Activated naive CD8-positive, alpha-beta T cell treated with anti-CD3 and anti-CD28 coated beads, Interleukin-2, amount 10 ng/mL, durations not matched to agents 7 days and 5 days (primary cell): ENCODE measurements around the gene SYS1. TPM values are rescaled to one million over a fixed set of nuclear protein-coding genes. Genes with fewer than 3 reads are reported as not detected.
A peak's percentile ranks its signal among the peaks of the same experiment; 100 is the strongest.

Experiments used
- ATAC-seq: fragments of 150-1000 bp; cut with Tn5 transposase; one replicate; pipeline ENCODE4 v1.10.0; 2021; ENCODE audit warnings: low read depth, moderate library complexity
- POLR2A ChIA-PET: fragments of 350-600 bp; sonication (Branson Sonifier 250); formaldehyde crosslinking; loops from one replicate; lab custom pipeline; 2021; ENCODE audit warnings: antibody characterized with exemption; lab: Charles Lee
- DNase-seq: peaks from one replicate; pipeline ENCODE4 v3.0.0; 2021
- H3K27ac Mint-ChIP-seq: one replicate; pipeline ENCODE4 v1.8.0; 2022; ENCODE audit warnings: mild to moderate bottlenecking, mixed read lengths
- H3K27me3 Mint-ChIP-seq: one replicate; pipeline ENCODE4 v1.8.0; 2022; ENCODE audit warnings: mild to moderate bottlenecking, moderate library complexity, mixed read lengths
- H3K36me3 Mint-ChIP-seq: one replicate; pipeline ENCODE4 v1.8.0; 2021; ENCODE audit warnings: mild to moderate bottlenecking, mixed read lengths
- H3K4me1 Mint-ChIP-seq: one replicate; pipeline ENCODE4 v1.8.0; 2021; ENCODE audit warnings: mixed read lengths
- H3K4me3 Mint-ChIP-seq: one replicate; pipeline ENCODE4 v1.8.0; 2022; ENCODE audit warnings: mild to moderate bottlenecking, moderate library complexity, mixed read lengths
- H3K9me3 Mint-ChIP-seq: one replicate; pipeline ENCODE4 v1.8.0; 2021; ENCODE audit warnings: mixed read lengths
- total RNA-seq, 2 experiments: library from RNA; stranded (reverse); gene quantifications; one replicate each; pipeline ENCODE4 v1.2.3, GENCODE V29; 2021

The SYS1 gene
- total RNA-seq, 2 experiments from 2014 or later: 34.9 to 38.6 TPM

DNA sequence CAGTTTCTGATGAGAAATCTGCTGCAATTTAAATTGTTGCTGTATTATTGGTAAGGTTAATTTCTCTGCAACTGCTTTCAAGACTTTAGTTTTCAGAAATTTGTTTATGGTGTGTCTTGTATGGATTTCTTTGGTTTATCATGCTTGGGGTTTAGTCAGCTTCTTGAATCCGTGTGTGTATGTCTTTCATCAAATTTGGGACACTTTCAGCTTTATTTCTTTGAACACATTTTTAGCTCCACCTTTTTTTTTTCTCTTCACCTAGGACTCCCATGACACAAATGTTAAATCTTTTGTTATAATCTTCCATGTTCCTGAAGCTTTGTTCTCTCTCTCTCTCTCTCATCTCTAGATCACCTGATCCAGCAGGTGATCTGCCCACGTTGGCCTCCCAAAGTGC lies 28.6 kb downstream of the SYS1 start:
- DNase-seq (no peak), ATAC-seq (no peak)

GRCh38 chr20:45392733-45393132 lies 29.8 kb downstream of the SYS1 start:
- H3K4me3 Mint-ChIP-seq: no peak overlapping the region
- H3K27me3 Mint-ChIP-seq: peaks cover 4% of the 10 kb centered on the region
- H3K9me3 Mint-ChIP-seq: no peaks in the 10 kb centered on the region
- ATAC-seq (no peak), DNase-seq (no peak)
- no peak overlapping the region for H3K27ac Mint-ChIP-seq
- H3K4me1 Mint-ChIP-seq: no peaks in the 10 kb centered on the region
- peaks cover 3% of the 10 kb centered on the region for H3K36me3 Mint-ChIP-seq
- POLR2A ChIA-PET: no interaction called here

More for the DNA sequence above, 28.6 kb downstream of the SYS1 start:
- H3K9me3 Mint-ChIP-seq: peaks cover 6% of the 10 kb centered on the region
- peaks cover 7% of the 10 kb centered on the region for H3K36me3 Mint-ChIP-seq
- H3K27ac Mint-ChIP-seq: no peak overlapping the region
- POLR2A ChIA-PET: interaction anchor here (1.3 kb wide), 1 partner anchor 24 kb away, joined by 3 read pairs; the partner anchor contains the start of gene PIGT
- H3K4me1 Mint-ChIP-seq: no peaks in the 10 kb centered on the region
- H3K27me3 Mint-ChIP-seq: peaks cover 6% of the 10 kb centered on the region
- no peak overlapping the region for H3K4me3 Mint-ChIP-seq

DNA sequence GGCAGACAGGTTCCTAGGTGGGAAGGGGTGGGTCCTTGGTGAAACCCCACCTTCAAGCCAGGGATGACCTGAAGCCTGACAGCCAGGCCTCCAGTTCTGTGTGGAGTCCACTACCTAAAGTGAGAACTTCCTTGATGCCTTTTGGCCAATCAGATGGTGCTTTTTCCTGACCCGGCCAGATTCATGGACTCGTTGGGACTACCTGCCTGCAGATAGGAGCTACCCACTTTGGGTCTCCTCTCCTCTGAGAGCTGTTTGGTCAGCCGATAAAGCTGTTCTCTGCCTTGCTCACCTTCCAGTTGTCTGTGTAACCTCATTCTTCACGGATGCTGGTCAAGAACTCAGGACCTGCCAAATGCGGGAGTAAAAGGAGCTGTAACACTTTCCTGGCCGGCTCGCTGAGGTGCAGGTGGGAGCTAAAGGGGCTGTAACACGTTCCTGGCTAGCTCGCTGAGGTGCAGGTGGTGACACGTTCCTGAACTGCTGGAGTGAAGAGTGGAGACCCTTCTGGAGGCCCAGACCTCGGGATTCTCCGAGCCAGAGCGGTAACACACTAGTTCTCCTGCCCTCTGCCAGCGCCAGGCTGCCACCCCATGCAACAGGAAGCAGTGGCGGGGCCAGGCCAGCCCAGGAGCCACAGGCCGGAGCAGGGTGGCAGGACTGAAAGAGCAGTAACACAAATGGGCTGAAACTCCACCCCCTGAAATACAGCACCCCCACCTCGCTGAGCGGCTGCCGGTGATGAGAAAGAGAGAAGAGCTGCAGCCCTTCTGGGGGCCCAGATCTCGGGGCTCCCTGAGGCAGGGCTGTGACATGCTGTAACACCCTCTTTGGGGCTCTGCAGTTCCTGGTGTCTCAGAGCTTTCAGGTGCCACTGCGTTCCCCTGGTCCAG lies 31.5 kb downstream of the SYS1 start:
- POLR2A ChIA-PET: interaction anchor here (1.0 kb wide), 1 partner anchor 21 kb away, joined by 3 read pairs; no protein-coding TSS in a partner anchor
- ATAC-seq: no peak
- no peaks in the 10 kb centered on the region for H3K4me1 Mint-ChIP-seq
- H3K27me3 Mint-ChIP-seq: peaks cover 4% of the 10 kb centered on the region
- peaks cover 2% of the 10 kb centered on the region for H3K36me3 Mint-ChIP-seq
- no peak overlapping the region for H3K4me3 Mint-ChIP-seq
- H3K9me3 Mint-ChIP-seq: peaks cover 3% of the 10 kb centered on the region
- no peak for DNase-seq
- no peak overlapping the region for H3K27ac Mint-ChIP-seq

DNA sequence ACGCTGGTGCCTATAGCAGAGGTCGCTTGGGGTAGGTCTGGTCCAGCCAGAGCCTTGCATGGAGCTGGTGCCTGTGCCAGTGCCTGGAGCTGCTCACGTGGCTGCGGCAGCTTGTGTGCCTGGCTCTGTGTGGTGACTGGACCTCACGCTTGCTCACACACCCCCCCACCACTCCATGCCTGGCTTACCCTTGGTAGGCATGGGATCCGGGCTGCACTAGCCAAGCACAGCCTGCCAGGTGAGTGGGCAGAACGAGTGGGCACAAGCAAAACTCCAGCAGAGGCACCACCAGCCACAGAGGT lies 32.1 kb downstream of the SYS1 start:
- H3K4me1 Mint-ChIP-seq: no peaks in the 10 kb centered on the region
- ATAC-seq (no peak), DNase-seq (no peak)
- peaks cover 8% of the 10 kb centered on the region for H3K9me3 Mint-ChIP-seq
- H3K4me3 Mint-ChIP-seq: no peak overlapping the region
- H3K27ac Mint-ChIP-seq: no peak overlapping the region
- peaks cover 6% of the 10 kb centered on the region for H3K36me3 Mint-ChIP-seq
- POLR2A ChIA-PET: no interaction called here
- H3K27me3 Mint-ChIP-seq: peaks cover 4% of the 10 kb centered on the region

- POLR2A ChIA-PET: no interaction called here
- H3K27ac Mint-ChIP-seq: no peak overlapping the region
- H3K4me3 Mint-ChIP-seq: no peak overlapping the region
- DNase-seq (no peak), ATAC-seq (no peak)
- no peaks in the 10 kb centered on the region for H3K27me3 Mint-ChIP-seq
- H3K36me3 Mint-ChIP-seq: peaks cover 21% of the 10 kb centered on the region
- H3K9me3 Mint-ChIP-seq: peaks cover 22% of the 10 kb centered on the region
- no peaks in the 10 kb centered on the region for H3K4me1 Mint-ChIP-seq
Observed at GRCh38 chr20:45399018-45399417, 36.1 kb downstream of the SYS1 start.

DNA sequence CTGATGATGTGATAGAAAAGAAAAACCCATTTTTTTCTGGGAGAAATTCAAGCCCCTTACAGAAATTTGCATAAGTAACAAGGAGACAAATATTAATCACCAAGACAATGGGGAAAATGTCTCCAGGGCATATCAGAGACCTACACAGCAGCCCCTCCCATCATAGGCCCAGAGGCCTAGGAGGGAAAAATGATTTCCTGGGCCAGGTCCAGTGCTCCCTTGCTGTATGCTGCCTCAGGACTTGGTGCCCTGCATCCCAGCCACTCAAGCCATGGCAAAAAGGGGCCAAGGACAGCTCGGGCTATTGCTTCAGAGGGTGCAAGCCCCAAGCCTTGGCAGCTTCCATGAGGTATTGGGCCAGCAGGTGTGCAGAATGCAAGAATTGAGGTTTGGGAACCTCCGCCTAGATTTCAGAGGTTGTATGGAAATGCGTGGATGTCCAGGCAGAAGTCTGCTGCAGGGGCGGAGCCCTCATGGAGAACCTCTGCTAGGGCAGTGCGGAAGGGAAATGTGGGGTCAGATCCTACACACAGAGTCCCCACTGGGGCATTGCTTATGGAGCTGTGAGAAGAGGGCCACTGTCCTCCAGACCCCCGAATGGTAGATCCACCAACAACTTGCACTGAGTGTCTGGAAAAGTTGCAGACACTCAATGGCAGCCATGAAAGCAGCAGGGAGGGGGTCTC lies 37.5 kb downstream of the SYS1 start:
- ATAC-seq (no peak), DNase-seq (no peak)
- H3K27ac Mint-ChIP-seq: no peak overlapping the region
- H3K36me3 Mint-ChIP-seq: peaks cover 21% of the 10 kb centered on the region
- POLR2A ChIA-PET: no interaction called here
- H3K4me3 Mint-ChIP-seq: no peak overlapping the region
- H3K9me3 Mint-ChIP-seq: peaks cover 22% of the 10 kb centered on the region
- peaks cover 13% of the 10 kb centered on the region for H3K27me3 Mint-ChIP-seq
- peaks cover 6% of the 10 kb centered on the region for H3K4me1 Mint-ChIP-seq

DNA sequence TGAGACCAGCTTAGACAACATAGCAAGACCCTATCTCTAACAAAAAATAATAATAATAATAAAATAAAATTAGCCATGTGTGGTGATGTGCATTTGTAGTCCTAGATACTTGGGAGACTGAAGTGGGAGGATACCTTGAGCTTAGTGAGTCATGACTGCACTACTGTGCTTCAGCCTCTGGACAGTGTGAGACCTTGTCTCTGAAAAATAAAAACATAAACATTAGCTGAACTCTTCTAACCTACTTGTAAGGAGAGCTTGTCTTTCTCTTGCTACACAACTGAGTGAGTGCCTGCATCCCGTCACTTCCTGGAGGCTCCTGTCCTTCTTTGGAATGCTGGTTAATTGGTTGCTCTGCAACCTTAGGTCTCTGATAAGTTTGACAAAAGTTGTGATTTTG lies 40.0 kb downstream of the SYS1 start:
- ATAC-seq: no peak
- DNase-seq: no peak
- POLR2A ChIA-PET: no interaction called here
- Mint-ChIP-seq H3K4me3 (no peak overlapping the region), H3K9me3 (peaks cover 22% of the 10 kb centered on the region), H3K27me3 (peaks cover 15% of the 10 kb centered on the region), H3K27ac (no peak overlapping the region), H3K4me1 (peaks cover 10% of the 10 kb centered on the region), H3K36me3 (peaks cover 21% of the 10 kb centered on the region)

GRCh38 chr20:45404438-45404837 lies 41.5 kb downstream of the SYS1 start:
- Mint-ChIP-seq H3K4me1 (peaks cover 10% of the 10 kb centered on the region), H3K36me3 (peaks cover 19% of the 10 kb centered on the region), H3K27me3 (peaks cover 15% of the 10 kb centered on the region), H3K9me3 (peaks cover 20% of the 10 kb centered on the region), H3K27ac (peak overlapping the region; percentile 54), H3K4me3 (peak overlapping the region; percentile 78)
- POLR2A ChIA-PET: no interaction called here
- DNase-seq (no peak), ATAC-seq (no peak)

DNA sequence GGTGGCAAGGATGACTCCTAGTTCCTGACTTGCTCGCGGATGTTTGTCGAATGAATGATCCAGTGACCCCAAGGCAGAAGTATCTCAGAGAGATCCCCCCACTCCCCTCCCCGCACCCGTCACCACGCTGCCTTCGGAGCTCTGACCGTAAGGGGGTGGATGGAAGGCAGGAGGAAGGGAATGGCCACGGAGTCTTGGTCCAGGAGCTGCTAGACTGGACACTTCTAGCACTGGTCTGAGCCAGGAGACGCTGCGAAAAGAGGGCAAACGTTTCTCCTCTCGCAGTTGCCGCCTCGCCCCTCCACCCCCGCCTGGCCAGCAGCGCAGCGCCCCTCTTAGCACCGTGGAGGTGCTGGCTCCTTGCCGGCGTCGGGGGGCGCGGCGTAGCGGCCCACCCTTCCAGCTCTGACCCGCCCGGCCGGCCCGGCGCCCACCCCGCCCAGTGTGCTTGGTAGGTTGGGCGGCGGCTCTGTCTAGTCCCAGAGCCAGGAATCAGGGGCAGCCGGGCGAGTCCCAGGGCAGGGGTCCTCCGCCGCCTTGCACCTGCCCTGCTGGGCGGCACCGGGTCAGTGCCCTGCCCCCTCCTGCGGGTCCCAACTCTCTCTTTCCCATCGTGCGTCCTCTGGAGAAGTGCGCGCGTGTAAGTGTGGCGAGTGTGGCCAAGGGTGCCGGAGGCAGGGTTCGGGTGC lies 42.8 kb downstream of the SYS1 start:
- Mint-ChIP-seq H3K4me3 (peak overlapping the region; percentile 76), H3K9me3 (peaks cover 12% of the 10 kb centered on the region), H3K36me3 (peaks cover 16% of the 10 kb centered on the region), H3K27me3 (peaks cover 15% of the 10 kb centered on the region), H3K4me1 (peaks cover 10% of the 10 kb centered on the region), H3K27ac (peak overlapping the region; percentile 48)
- DNase-seq: no peak
- POLR2A ChIA-PET: interaction anchor here (0.6 to 2.8 kb wide), 3 partner anchors 10 to 31 kb away, joined by 4 to 23 read pairs (median 20); partner anchors contain the start of gene PIGT
- peak; percentile 22 for ATAC-seq

DNA sequence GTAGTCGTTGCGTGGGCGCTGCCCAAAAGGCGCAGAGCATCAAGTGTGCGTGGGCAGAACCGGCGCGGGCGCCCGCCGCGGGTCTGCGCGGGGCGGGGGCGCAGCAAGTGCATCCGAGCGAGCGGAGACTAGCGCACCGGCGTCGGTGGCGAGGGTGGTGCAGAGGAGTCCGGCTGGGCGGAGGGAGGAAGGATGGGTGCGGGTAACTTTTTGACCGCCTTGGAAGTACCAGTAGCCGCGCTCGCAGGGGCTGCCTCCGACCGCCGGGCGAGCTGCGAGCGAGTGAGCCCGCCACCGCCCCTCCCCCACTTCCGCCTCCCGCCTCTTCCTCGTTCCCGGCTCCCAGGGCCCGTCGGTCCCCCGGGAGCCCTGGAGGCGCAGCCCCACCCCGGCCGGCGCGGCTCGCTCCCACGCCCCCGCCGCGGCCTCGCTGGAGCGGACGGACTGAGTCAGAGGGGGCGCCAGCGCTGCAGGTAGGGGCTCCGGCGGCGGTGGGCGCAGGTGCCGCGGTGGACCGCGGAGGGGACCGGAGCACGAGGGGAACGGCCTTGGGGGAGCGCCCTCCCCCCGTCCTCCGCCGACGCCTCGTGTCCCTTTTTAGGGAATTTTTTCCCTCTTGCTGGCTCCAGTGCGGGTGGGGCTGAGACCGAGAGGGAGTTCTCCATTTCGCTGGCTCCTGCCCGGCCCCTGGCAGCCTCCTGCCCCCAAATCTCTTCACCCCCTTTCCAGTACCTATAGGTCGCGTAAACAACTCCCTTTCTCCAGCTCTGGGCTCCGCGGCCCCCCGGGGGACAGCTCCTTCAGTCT lies 43.5 kb downstream of the SYS1 start:
- Mint-ChIP-seq H3K36me3 (peaks cover 13% of the 10 kb centered on the region), H3K9me3 (peaks cover 9% of the 10 kb centered on the region), H3K27me3 (peaks cover 15% of the 10 kb centered on the region), H3K27ac (peak overlapping the region; percentile 77), H3K4me3 (peak overlapping the region; percentile 83), H3K4me1 (peaks cover 10% of the 10 kb centered on the region)
- ATAC-seq: peak; percentile 62
- peak; percentile 63 for DNase-seq
- POLR2A ChIA-PET: interaction anchor here (1.9 to 2.8 kb wide), 2 partner anchors 10 to 32 kb away, joined by 20 to 23 read pairs; partner anchors contain the start of gene PIGT

- H3K9me3 Mint-ChIP-seq: peaks cover 3% of the 10 kb centered on the region
- H3K27me3 Mint-ChIP-seq: peaks cover 15% of the 10 kb centered on the region
- peak overlapping the region; percentile 83 for H3K4me3 Mint-ChIP-seq
- ATAC-seq (peak; percentile 11), DNase-seq (peak; percentile 45)
- POLR2A ChIA-PET: interaction anchor here (1.2 to 2.8 kb wide), 3 partner anchors 9 to 33 kb away, joined by 3 to 23 read pairs (median 20); partner anchors contain the start of gene PIGT
- peaks cover 10% of the 10 kb centered on the region for H3K4me1 Mint-ChIP-seq
- H3K27ac Mint-ChIP-seq: no peak overlapping the region
- H3K36me3 Mint-ChIP-seq: peaks cover 6% of the 10 kb centered on the region
Observed at GRCh38 chr20:45407067-45407745, 44.2 kb downstream of the SYS1 start.
